ENCODE results near the gene NEK9. TPM values are rescaled to one million over a fixed set of nuclear protein-coding genes. Genes with fewer than 3 reads are reported as not detected.

NEK9 gene
- total RNA-seq, 1 donor from 2014 or later, result 97.7 TPM

- Histone ChIP-seq H3K9me3 (no peaks in the 10 kb centered on the region), H3K27me3 (ENCODE audit: low read depth) (no peaks in the 10 kb centered on the region), H3K36me3 (peaks cover 29% of the 10 kb centered on the region), H3K4me3 (no peak overlapping the region), H3K27ac (peak overlapping the region; percentile 49), H3K4me1 (peaks cover 92% of the 10 kb centered on the region)
- ATAC-seq (no peak), DNase-seq (no peak)
- no peak for TF ChIP-seq CTCF (IDR thresholded peaks at IDR 0.05)
- intact Hi-C loops (cut with DNase I), result no loop called here
These were observed 17.1 kb upstream of the NEK9 start for GRCh38 chr14:75143761-75144527.

- Histone ChIP-seq H3K36me3 (peaks cover 26% of the 10 kb centered on the region), H3K9me3 (no peaks in the 10 kb centered on the region), H3K27ac (no peak overlapping the region), H3K4me3 (no peak overlapping the region), H3K27me3 (ENCODE audit: low read depth) (no peaks in the 10 kb centered on the region), H3K4me1 (peaks cover 92% of the 10 kb centered on the region)
- peak in 1 of 2 donors; percentile 17 for ATAC-seq
- no peak for DNase-seq
- intact Hi-C loops (cut with DNase I), result no loop called here
- TF ChIP-seq CTCF (IDR thresholded peaks at IDR 0.05), result no peak
These were observed 15.6 kb upstream of the NEK9 start for GRCh38 chr14:75142494-75142893.

- no peak overlapping the region for H3K27ac ChIP-seq
- ATAC-seq (peak in 1 of 2 donors; percentile 18), DNase-seq (no peak)
- H3K4me3 ChIP-seq, result no peak overlapping the region
- H3K36me3 ChIP-seq, result peaks cover 22% of the 10 kb centered on the region
- H3K9me3 ChIP-seq, result no peaks in the 10 kb centered on the region
- H3K4me1 ChIP-seq, result peaks cover 88% of the 10 kb centered on the region
- TF ChIP-seq CTCF (IDR thresholded peaks at IDR 0.05), result peak; percentile 43
- H3K27me3 ChIP-seq (ENCODE audit: low read depth), result no peaks in the 10 kb centered on the region
- intact Hi-C loops (cut with DNase I), result no loop called here
These were observed 15.1 kb upstream of the NEK9 start for GRCh38 chr14:75141967-75142366.

GRCh38 chr14:75141062-75141461 is 14.2 kb upstream of the NEK9 start:
- ATAC-seq (peak in 1 of 2 donors; percentile 14), DNase-seq (no peak)
- Histone ChIP-seq H3K36me3 (peaks cover 25% of the 10 kb centered on the region), H3K9me3 (no peaks in the 10 kb centered on the region), H3K27ac (no peak overlapping the region), H3K4me3 (no peak overlapping the region), H3K4me1 (peaks cover 79% of the 10 kb centered on the region), H3K27me3 (ENCODE audit: low read depth) (no peaks in the 10 kb centered on the region)
- intact Hi-C loops (cut with DNase I), result no loop called here
- no peak for TF ChIP-seq CTCF (IDR thresholded peaks at IDR 0.05)

- Histone ChIP-seq H3K27me3 (ENCODE audit: low read depth) (no peaks in the 10 kb centered on the region), H3K27ac (no peak overlapping the region), H3K9me3 (no peaks in the 10 kb centered on the region), H3K36me3 (peaks cover 24% of the 10 kb centered on the region), H3K4me1 (peaks cover 75% of the 10 kb centered on the region), H3K4me3 (no peak overlapping the region)
- ATAC-seq, result no peak
- DNase-seq, result no peak
- no peak for TF ChIP-seq CTCF (IDR thresholded peaks at IDR 0.05)
- intact Hi-C loops (cut with DNase I), result no loop called here
These were observed 13.8 kb upstream of the NEK9 start for GRCh38 chr14:75140620-75141019.
